ENCODE data around the gene TANGO6.

DNA sequence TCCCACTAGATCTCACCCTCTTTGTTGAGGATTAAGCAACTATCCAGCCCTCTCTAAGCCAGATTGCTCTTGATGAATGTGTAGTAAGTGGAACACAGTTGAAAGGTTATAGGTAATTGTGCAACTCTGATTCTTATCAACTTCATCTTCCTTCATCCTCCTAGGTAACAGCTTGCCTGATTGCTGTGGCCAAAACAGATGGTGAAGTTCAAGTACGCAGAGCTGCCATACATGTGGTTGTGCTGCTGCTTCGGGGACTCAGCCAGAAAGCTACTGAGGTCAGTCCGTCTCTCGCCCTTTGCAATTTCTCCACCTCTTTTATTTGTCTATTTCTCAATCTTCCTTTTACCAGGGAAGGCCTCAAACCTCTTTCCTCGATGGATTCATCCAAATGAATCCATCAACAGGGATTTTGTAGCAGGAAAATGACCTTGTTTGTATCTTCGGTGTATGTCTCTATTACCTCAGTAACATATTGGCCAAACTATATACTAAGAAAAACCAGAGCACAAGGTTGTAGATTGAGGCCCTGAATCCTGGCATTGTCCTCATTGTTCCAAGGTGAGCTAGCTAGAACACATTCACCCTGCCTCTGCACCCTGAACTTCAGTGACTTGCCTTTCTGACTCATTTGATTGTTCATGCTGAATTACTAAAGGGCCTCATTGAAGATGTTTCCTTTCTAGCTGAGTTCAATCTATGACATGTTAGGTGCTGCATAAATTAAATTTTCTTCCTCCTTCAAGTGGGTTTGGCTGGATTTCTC lies 197.0 kb downstream of the TANGO6 start:
- TF ChIP-seq CTCF (IDR thresholded peaks at IDR 0.05), result no peak
- TF ChIP-seq ZFX (IDR thresholded peaks at IDR 0.05; ENCODE audit: borderline replicate concordance), result no peak
